Gastrocnemius medialis (tissue), 4 donors: Measurements from ENCODE around the gene TAF11L4. TPM values are rescaled to one million over a fixed set of nuclear protein-coding genes. Genes with fewer than 3 reads are reported as not detected.
"Not testable (repeated sequence)": the region's sequence is repeated elsewhere in the genome, so short reads cannot be mapped to it uniquely, and the experiment has no call there.

Experiments
- ATAC-seq, 2 donors: fragments of 150-250 bp; one replicate each; pipeline ENCODE4 v1.9.1; 2016
- DNase-seq, 2 donors: peaks; one replicate each; pipeline ENCODE4 v3.0.0-alpha.2; 2019
- H3K27ac ChIP-seq, 4 donors: fragments of 200-600 bp; sonication (generic); 1 replicate in 1 of 4; 2 replicates in 3 of 4; pipeline ENCODE4 v1.5.1; 2016 to 2018; ENCODE audit warnings: mild to moderate bottlenecking in 2 of 4, moderate library complexity in 1 of 4
- H3K27me3 ChIP-seq, 3 donors: fragments of 200-600 bp; sonication (generic) in 2 of 3; 1 replicate in 1 of 3; 2 replicates in 2 of 3; pipeline versions ENCODE4 v1.5.1 to v1.6.0; 2016 to 2019; ENCODE audit warnings: mild to moderate bottlenecking in 1 of 3, moderate library complexity in 1 of 3
- H3K36me3 ChIP-seq, 2 donors: fragments of 200-600 bp; sonication (generic) in 1 of 2; one replicate each; pipeline ENCODE4 v1.5.1; 2017 to 2018
- H3K4me1 ChIP-seq, 2 donors: fragments of 200-600 bp; sonication (generic) in 1 of 2; one replicate each; pipeline ENCODE4 v1.5.1; 2016 to 2017; ENCODE audit warnings: mild to moderate bottlenecking in 2 of 2
- H3K4me3 ChIP-seq, 4 donors: fragments of 200-600 bp; sonication (generic) in 3 of 4; 1 replicate in 1 of 4; 2 replicates in 3 of 4; pipeline ENCODE4 v1.5.1; 2016 to 2019; ENCODE audit warnings: mild to moderate bottlenecking in 2 of 4
- H3K9me3 ChIP-seq, 3 donors: fragments of 200-600 bp; sonication (generic) in 2 of 3; 1 replicate in 1 of 3; 2 replicates in 2 of 3; pipeline ENCODE4 v1.5.1; 2016 to 2019
- POLR2A ChIP-seq, 2 donors: fragments of 450-650 bp; IDR thresholded peaks; one replicate each; pipeline ENCODE4 v1.6.1; 2017; ENCODE audit warnings: antibody characterized with exemption in 2 of 2, mild to moderate bottlenecking in 2 of 2, moderate library complexity in 2 of 2
- in situ Hi-C, 4 donors: fragments of 200-750 bp; cut with MboI; loops; one replicate each; pipeline versions ENCODE4 v1.15.0 to v1.8.0; 2017; ENCODE audit warnings: low sequenced_read_pairs in 4 of 4
- intact Hi-C: fragments of 100-400 bp; cut with DNase I; formaldehyde crosslinking; loops from one replicate; pipeline ENCODE4 v1.15.1; 2023; ENCODE audit warnings: low total_unique reads
- total RNA-seq, 4 donors: library from RNA; depleted of rRNA; stranded (reverse); fragments of >200 nt; gene quantifications; one replicate each; pipeline versions ENCODE4 v1.1.0 to v1.2.3, GENCODE V29; 2016
- TF ChIP-seq, protein P1 (sequence below), 5 experiments: fragments of 450-650 bp in 3 of 5; fragments of 200-600 bp in 2 of 5; sonication (generic) in 2 of 5; IDR thresholded peaks in 4 of 5; conservative IDR thresholded peaks in 1 of 5; 1 replicate in 4 of 5; 2 replicates in 1 of 5; pipeline ENCODE4 v1.5.1; 2016 to 2019; ENCODE audit warnings: antibody characterized with exemption in 5 of 5, mild to moderate bottlenecking in 3 of 5, moderate library complexity in 3 of 5

Gene TAF11L4
- total RNA-seq: not detected

- in situ Hi-C loops, H3K36me3 ChIP-seq, H3K9me3 ChIP-seq, DNase-seq, H3K27me3 ChIP-seq, ATAC-seq, H3K27ac ChIP-seq, H3K4me1 ChIP-seq, H3K4me3 ChIP-seq, intact Hi-C loops: not testable (repeated sequence)
Observed at GRCh38 chr5:17521501-17521900, at the start of gene TAF11L4. TAF11L4 (plus strand) TSS chr5:17521801.

DNA sequence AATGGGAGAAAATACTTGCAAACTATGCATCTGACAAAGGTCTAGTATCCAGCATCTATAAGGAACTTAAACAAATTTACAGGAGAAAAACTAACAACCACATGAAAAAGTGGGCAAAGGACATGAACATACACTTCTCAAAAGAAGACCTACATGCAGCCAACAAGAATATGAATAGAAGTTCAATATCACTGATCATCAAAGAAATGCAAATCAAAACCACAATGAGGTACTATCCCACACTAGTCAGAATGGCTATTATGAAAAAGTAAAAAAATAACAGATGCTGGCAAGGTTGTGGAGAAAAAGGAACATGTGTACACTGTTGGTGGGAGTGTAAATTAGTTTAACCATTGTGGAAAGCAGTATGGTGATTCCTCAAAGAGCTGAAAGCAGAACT, 46.5 kb upstream of the TAF11L4 start:
- H3K27me3 ChIP-seq, H3K9me3 ChIP-seq, H3K27ac ChIP-seq, ATAC-seq, in situ Hi-C loops, H3K4me3 ChIP-seq, H3K4me1 ChIP-seq, H3K36me3 ChIP-seq, intact Hi-C loops, DNase-seq: not testable (repeated sequence)

GRCh38 chr5:17477043-17477442, 44.6 kb upstream of the TAF11L4 start:
- in situ Hi-C loops (no loop called here), intact Hi-C loops (no loop called here)
- DNase-seq (no peak), ATAC-seq (no peak)
- H3K27ac ChIP-seq: no peak overlapping the region
- no peak overlapping the region for H3K4me3 ChIP-seq
- no peaks in the 10 kb centered on the region for H3K36me3 ChIP-seq
- H3K4me1 ChIP-seq: no peaks in the 10 kb centered on the region
- H3K27me3 ChIP-seq: no peaks in the 10 kb centered on the region
- H3K9me3 ChIP-seq: no peaks in the 10 kb centered on the region
- TF ChIP-seq, protein P1, sequence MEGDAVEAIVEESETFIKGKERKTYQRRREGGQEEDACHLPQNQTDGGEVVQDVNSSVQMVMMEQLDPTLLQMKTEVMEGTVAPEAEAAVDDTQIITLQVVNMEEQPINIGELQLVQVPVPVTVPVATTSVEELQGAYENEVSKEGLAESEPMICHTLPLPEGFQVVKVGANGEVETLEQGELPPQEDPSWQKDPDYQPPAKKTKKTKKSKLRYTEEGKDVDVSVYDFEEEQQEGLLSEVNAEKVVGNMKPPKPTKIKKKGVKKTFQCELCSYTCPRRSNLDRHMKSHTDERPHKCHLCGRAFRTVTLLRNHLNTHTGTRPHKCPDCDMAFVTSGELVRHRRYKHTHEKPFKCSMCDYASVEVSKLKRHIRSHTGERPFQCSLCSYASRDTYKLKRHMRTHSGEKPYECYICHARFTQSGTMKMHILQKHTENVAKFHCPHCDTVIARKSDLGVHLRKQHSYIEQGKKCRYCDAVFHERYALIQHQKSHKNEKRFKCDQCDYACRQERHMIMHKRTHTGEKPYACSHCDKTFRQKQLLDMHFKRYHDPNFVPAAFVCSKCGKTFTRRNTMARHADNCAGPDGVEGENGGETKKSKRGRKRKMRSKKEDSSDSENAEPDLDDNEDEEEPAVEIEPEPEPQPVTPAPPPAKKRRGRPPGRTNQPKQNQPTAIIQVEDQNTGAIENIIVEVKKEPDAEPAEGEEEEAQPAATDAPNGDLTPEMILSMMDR (IDR thresholded peaks at IDR 0.05 in 4 of 5, conservative IDR thresholded peaks at IDR 0.05 in 1 of 5): no peak
- TF ChIP-seq POLR2A (IDR thresholded peaks at IDR 0.05): no peak

- DNase-seq (no peak), ATAC-seq (no peak)
- Histone ChIP-seq H3K27me3 (no peaks in the 10 kb centered on the region), H3K4me3 (no peak overlapping the region), H3K27ac (no peak overlapping the region), H3K9me3 (no peaks in the 10 kb centered on the region), H3K4me1 (no peaks in the 10 kb centered on the region), H3K36me3 (no peaks in the 10 kb centered on the region)
- TF ChIP-seq POLR2A (IDR thresholded peaks at IDR 0.05): no peak
- TF ChIP-seq, protein P1 (IDR thresholded peaks at IDR 0.05 in 4 of 5, conservative IDR thresholded peaks at IDR 0.05 in 1 of 5): no peak
- intact Hi-C loops: no loop called here
- in situ Hi-C loops: no loop called here
Observed at GRCh38 chr5:17477573-17478265, 43.9 kb upstream of the TAF11L4 start.

GRCh38 chr5:17481378-17481777, 40.2 kb upstream of the TAF11L4 start:
- H3K27me3 ChIP-seq: no peaks in the 10 kb centered on the region
- no peak overlapping the region for H3K27ac ChIP-seq
- intact Hi-C loops (no loop called here), in situ Hi-C loops (no loop called here)
- H3K36me3 ChIP-seq: no peaks in the 10 kb centered on the region
- no peaks in the 10 kb centered on the region for H3K9me3 ChIP-seq
- no peak for DNase-seq
- no peak for TF ChIP-seq POLR2A (IDR thresholded peaks at IDR 0.05)
- TF ChIP-seq, protein P1 (IDR thresholded peaks at IDR 0.05 in 4 of 5, conservative IDR thresholded peaks at IDR 0.05 in 1 of 5): no peak
- H3K4me3 ChIP-seq: no peak overlapping the region
- ATAC-seq: no peak
- no peaks in the 10 kb centered on the region for H3K4me1 ChIP-seq

- Histone ChIP-seq H3K27ac (no peak overlapping the region), H3K4me1 (no peaks in the 10 kb centered on the region), H3K9me3 (no peaks in the 10 kb centered on the region), H3K36me3 (no peaks in the 10 kb centered on the region), H3K4me3 (no peak overlapping the region), H3K27me3 (no peaks in the 10 kb centered on the region)
- no peak for ATAC-seq
- in situ Hi-C loops (no loop called here), intact Hi-C loops (no loop called here)
- DNase-seq: no peak
- no peak for TF ChIP-seq POLR2A (IDR thresholded peaks at IDR 0.05)
- TF ChIP-seq, protein P1 (IDR thresholded peaks at IDR 0.05 in 4 of 5, conservative IDR thresholded peaks at IDR 0.05 in 1 of 5): no peak
Observed at GRCh38 chr5:17482790-17483189, 38.8 kb upstream of the TAF11L4 start.

DNA sequence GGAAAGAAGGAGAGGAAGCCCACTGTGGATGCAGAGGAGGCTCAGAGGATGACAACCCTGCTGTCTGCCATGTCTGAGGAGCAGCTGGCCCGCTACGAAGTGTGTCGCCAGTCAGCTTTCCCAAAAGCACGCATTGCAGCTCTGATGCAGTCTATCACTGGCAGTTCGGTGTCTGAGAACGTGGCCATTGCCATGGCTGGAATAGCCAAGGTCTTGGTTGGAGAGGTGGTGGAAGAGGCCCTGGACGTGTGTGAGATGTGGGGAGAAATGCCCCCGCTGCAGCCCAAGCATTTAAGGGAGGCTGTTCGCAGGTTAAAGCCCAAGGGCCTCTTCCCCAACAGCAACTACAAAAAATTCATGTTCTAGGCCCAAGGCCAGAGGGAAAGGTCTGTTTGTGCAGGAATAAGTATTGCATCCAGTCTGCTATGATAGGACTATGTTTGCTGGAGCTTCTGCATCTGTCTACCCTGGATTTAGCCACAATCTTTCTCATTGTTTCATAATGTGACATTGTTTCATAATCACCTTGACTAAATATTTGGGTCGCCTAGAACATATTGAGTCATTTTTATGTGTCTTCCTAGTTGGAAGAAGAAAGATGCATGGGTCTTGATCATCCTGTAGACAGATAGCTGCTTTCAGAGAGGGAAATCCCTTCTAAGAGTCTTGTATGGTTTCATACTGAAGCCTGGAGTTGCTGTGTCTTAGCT, 35.0 kb upstream of the TAF11L4 start:
- ATAC-seq, DNase-seq, in situ Hi-C loops: not testable (repeated sequence)

More for the DNA sequence above, 35.0 kb upstream of the TAF11L4 start:
- H3K4me1 ChIP-seq, H3K9me3 ChIP-seq, H3K4me3 ChIP-seq, H3K27me3 ChIP-seq, intact Hi-C loops, H3K27ac ChIP-seq, H3K36me3 ChIP-seq: not testable (repeated sequence)
